GM18511 (cell line): ENCODE data around the gene MTCH1.
"Not testable (repeated sequence)": the region's sequence is repeated elsewhere in the genome, so short reads cannot be mapped to it uniquely, and the experiment has no call there.

ENCODE experiments used
- ATAC-seq: cut with Tn5 transposase; IDR thresholded peaks from one replicate; pipeline ENCODE4 v1.9.1; 2021; ENCODE audit warnings: mild to moderate bottlenecking, moderate library complexity; ENCODE audit not compliant: unreplicated experiment

The MTCH1 gene

DNA sequence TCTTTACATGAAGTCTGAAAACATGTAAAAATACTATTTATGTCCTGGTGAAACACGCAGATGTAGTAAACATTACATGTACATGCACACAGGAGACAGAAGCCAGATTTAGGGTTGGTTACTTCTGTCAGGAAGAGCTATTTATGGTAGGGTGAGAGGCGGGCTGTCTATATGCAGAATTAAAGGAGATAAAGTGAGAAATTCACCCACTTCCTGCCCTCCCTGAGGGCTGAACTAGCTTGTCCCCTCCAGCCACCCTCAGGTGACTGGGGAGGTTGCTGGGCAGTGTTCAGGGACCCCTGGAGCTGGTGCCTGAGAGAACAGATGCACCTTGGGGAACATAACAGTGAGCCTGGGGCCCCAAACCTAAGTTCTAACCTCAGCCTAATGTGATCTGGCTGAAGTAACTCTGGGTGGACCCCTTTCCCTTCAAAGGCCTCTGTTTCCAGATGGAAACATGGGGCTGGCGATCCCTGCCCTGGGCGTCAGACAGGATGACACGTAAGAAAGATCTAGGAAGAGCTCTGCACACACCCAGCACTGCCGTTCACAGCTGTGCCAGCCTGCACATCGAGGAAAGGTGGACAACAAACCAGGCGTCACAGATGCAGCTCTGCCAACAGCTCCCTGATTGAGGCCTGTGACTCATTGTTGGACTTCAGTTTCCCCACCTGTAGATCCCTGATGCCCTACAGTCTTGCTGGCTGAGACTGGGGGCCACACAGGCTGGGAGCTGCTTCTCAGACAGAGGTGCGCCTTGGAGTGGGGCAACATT is 30.1 kb downstream of the MTCH1 start:
- no peak for ATAC-seq

DNA sequence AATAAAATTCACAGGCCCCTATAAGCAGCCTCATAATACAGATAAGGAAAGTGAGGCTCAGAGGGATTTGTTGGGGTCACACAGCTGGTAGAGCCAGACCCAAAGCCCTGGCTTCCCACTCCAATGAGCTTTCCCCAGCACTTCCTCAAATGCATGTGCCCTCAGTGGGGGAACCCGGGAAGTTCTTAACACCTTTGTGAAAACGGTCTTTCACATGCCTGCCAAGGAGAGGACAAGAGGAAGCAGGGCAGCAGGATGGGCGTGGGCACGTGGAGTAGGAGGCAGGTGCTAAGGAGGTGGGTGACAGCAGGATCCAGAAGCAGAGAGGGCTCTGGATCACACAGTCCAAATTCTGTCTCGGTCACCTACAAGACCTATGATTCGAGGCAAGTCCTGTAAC is 30.9 kb downstream of the MTCH1 start:
- ATAC-seq = no peak

GRCh38 chr6:36954262-36954931 is 31.6 kb downstream of the MTCH1 start, which contains the start of gene PI16:
Gene PI16, plus strand, starts transcription at chr6:36954738. Its CDS starts 23 bp downstream, at chr6:36954761.
- ATAC-seq = no peak

GRCh38 chr6:36953931-36954261 is 32.1 kb downstream of the MTCH1 start:
- no peak for ATAC-seq

- ATAC-seq = no peak
Observed at GRCh38 chr6:36949636-36950035, 36.4 kb downstream of the MTCH1 start.

- ATAC-seq = not testable (repeated sequence)
Observed at GRCh38 chr6:36949076-36949475, 36.9 kb downstream of the MTCH1 start.

- no peak for ATAC-seq
Observed at GRCh38 chr6:36947570-36948351, 38.2 kb downstream of the MTCH1 start.

- ATAC-seq = no peak
Observed at GRCh38 chr6:36946526-36946925, 39.5 kb downstream of the MTCH1 start.

- ATAC-seq = no peak
Observed at GRCh38 chr6:36945301-36945700, 40.7 kb downstream of the MTCH1 start.

- ATAC-seq = no peak
Observed at GRCh38 chr6:36944650-36945049, 41.3 kb downstream of the MTCH1 start.

- not testable (repeated sequence) for ATAC-seq
Observed at GRCh38 chr6:36942329-36942728, 43.7 kb downstream of the MTCH1 start.

DNA sequence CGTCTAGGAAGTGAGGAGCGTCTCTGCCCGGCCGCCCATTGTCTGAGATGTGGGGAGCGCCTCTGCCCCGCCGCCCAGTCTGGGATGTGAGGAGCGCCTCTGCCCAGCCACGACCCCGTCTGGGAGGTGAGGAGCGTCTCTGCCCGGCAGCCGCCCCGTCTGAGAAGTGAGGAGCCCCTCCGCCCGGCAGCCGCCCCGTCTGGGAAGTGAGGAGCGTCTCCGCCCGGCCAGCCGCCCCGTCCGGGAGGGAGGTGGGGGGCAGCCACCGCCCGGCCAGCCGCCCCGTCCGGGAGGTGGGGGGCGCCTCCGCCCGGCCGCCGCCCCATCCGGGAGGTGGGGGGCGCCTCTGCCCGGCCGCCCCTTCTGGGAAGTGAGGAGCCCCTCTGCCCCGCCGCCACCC is 44.4 kb downstream of the MTCH1 start:
- not testable (repeated sequence) for ATAC-seq

DNA sequence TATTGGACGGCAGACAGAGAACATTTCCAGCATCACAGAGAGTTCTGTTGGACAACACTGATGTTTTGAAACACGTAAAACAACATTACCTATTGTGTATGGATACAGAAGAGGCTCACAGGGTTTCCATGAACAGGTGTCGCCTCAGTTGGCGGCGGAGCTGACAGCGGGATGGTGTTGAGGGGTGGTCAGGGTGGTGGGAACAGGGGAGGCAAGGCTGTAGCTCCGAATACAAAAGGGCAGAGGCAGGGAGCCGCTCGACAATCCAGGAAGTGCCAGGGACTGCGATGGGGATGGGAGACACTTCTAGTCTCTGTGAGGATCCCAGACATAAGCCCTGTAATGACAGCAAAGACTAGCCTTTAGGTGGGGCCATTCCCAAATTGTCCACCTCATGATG is 46.0 kb downstream of the MTCH1 start:
- ATAC-seq = no peak

DNA sequence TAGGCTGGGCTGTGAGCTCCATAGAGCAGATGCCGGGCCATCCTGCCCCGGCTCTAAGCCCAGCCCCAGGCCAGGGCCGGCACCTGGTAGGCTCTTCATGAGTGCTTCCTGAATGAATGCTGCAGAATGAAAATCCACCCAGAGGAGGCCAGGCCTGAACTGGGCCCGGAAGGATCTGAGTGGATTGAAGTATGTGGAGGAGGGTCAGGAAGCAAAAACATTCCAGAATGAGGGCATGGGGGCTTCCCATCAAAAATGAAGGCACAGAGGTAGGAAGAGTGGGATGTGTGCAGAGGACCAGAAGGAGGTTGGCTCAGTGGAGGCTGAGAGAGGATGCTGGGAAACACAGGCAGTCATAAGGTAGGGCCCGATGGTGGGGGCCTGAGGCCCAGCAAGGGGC is 47.0 kb downstream of the MTCH1 start:
- ATAC-seq = not testable (repeated sequence)

DNA sequence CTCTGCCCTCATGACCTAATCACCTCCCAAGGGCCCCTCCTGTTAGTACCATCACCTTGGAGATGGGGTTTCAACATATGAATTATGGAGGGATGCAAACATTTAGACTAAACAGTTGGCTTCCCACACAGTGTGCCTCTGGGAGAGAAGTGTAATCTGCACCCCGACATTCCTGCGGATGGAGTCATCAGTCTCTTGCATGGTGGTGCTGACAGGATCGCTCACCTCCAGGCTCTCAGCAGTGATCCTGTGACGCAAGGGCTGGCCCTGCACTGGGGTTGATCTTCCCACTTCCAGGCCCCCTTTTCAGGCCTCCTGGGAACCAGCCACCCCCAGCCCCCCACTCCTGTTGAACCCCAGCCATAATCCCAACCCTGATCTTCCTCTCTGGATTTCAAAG is 47.5 kb downstream of the MTCH1 start:
- ATAC-seq = no peak

DNA sequence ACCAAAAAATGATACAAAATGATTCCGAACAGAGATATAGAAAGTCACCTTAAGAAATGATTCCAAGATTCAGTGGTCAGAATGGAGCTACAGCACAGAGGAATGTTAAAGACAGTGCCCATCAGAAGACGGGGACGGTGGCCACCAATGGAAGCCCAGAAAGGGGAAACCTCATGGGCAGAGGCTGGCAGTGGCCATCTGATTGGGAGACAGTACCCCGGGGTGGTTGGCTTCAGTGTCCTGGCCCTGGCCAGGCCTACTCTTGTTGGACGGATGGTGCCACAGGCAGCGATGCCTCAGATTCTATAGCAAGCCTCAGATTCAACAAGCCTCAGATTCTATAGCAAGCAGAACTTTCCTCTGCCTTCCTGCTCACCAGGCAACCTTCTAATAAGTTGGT is 48.1 kb downstream of the MTCH1 start:
- no peak for ATAC-seq

- ATAC-seq = no peak
Observed at GRCh38 chr6:36936824-36937223, 49.2 kb downstream of the MTCH1 start.

- no peak for ATAC-seq
Observed at GRCh38 chr6:36934901-36935300, 51.1 kb downstream of the MTCH1 start.

DNA sequence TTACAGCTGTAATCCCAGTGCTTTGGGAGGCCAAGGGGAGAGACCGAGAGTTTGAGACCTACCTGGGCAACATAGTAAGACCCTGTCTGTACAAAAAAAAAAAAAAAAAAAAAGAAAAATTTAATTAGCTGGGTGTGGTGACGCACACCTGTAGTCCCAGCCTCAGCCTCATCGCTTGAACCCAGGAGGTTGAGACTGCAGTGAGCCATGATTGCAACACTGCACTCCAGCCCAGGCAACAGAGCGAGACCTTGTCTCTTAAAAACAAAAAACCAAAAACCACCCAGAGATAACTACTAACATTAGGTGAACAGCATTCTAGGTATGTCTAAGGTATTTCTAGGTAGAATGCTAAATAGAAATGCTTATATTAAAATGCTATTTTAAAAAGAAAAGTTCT is 52.5 kb downstream of the MTCH1 start:
- no peak for ATAC-seq

DNA sequence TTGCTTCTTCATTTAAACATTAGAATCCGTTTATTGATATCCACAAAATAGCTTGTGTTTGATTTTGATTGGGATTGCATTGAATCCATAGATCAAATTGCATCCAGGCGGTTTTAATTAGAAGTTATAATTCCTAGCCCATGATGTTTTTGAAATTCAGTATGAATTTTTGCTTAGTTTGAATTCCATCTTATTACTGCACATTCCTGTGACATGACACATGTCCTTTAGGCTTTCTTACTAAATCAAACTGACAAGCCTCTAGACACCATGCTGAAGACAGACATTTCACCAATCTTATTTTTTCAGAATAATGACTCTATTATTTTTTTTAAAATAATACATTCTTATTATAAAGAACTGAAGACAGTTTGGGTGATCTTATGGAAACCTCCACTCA is 52.9 kb downstream of the MTCH1 start:
- no peak for ATAC-seq

GRCh38 chr6:36930483-36930882 is 55.5 kb downstream of the MTCH1 start:
- no peak for ATAC-seq

DNA sequence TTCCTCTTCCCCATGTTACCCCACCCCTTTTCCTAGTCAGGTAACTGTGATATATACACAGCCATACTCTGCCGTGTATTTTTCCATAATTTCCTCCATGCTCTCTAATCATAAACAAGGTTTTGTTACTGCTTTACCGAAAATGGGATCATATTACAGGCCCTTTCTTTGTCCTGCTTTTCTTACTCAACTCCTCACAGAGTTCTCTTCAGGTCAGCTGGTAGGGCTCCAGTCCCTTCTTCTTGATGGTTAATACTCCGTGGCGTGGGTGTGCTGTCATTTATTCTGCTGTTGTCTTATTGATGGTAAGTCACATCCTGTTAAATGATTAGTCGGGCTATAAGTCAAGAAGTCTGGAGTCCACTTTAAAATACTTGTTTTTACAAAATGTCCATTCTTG is 56.4 kb downstream of the MTCH1 start:
- ATAC-seq = no peak
